NCI-H2107 treated with DMSO at 0.1 percent for 48 hours (cell line): ENCODE results near the gene DUOXA2.
"Not testable (repeated sequence)": the region's sequence is repeated elsewhere in the genome, so short reads cannot be mapped to it uniquely, and the experiment has no call there.

Experiments used
- DNase-seq: peaks from one replicate; lab custom pipeline; 2025; ENCODE audit not compliant: unreplicated experiment; lab: John Stamatoyannopoulos, UW

The DUOXA2 gene

GRCh38 chr15:45094358-45094730 lies 19.8 kb upstream of the DUOXA2 start:
- no peak for DNase-seq

GRCh38 chr15:45095661-45096060 lies 18.5 kb upstream of the DUOXA2 start:
- DNase-seq, result no peak

- no peak for DNase-seq
Measured at GRCh38 chr15:45097466-45097865, 16.7 kb upstream of the DUOXA2 start.

GRCh38 chr15:45099549-45100165 lies 14.5 kb upstream of the DUOXA2 start:
- DNase-seq, result no peak

- DNase-seq, result no peak
Measured at GRCh38 chr15:45100884-45101625, 13.1 kb upstream of the DUOXA2 start.

- no peak for DNase-seq
Measured at GRCh38 chr15:45101749-45102148, 12.4 kb upstream of the DUOXA2 start.

GRCh38 chr15:45102226-45102625 lies 11.9 kb upstream of the DUOXA2 start:
- no peak for DNase-seq

GRCh38 chr15:45104170-45104569 lies 10.0 kb upstream of the DUOXA2 start:
- not testable (repeated sequence) for DNase-seq

GRCh38 chr15:45105586-45105985 lies 8.5 kb upstream of the DUOXA2 start:
- no peak for DNase-seq

- no peak for DNase-seq
Measured at GRCh38 chr15:45106002-45106790, 7.9 kb upstream of the DUOXA2 start.

GRCh38 chr15:45107941-45108630 lies 6.0 kb upstream of the DUOXA2 start:
- DNase-seq, result no peak

- DNase-seq, result no peak
Measured at GRCh38 chr15:45110256-45110820, 3.8 kb upstream of the DUOXA2 start.

- no peak for DNase-seq
Measured at GRCh38 chr15:45111390-45112142, 2.6 kb upstream of the DUOXA2 start.

- DNase-seq, result no peak
Measured at GRCh38 chr15:45112143-45112590, 2.0 kb upstream of the DUOXA2 start.

GRCh38 chr15:45112591-45113379 lies 1.3 kb upstream of the DUOXA2 start:
- no peak for DNase-seq

- no peak for DNase-seq
Measured at GRCh38 chr15:45113380-45113990, 641 bp upstream of the DUOXA2 start.

GRCh38 chr15:45114751-45115085 lies 592 bp downstream of the DUOXA2 start:
- DNase-seq, result no peak

- no peak for DNase-seq
Measured at GRCh38 chr15:45115312-45115820, 1.2 kb downstream of the DUOXA2 start.

GRCh38 chr15:45116006-45116481 lies 1.9 kb downstream of the DUOXA2 start:
- DNase-seq, result no peak
